ENCODE data around the gene SLC35F3. TPM values are rescaled to one million over a fixed set of nuclear protein-coding genes. Genes with fewer than 3 reads are reported as not detected.
"Not testable (repeated sequence)": the region's sequence is repeated elsewhere in the genome, so short reads cannot be mapped to it uniquely, and the experiment has no call there.

SLC35F3 gene
- total RNA-seq, 1 donor from 2014 or later = 8.7 TPM

DNA sequence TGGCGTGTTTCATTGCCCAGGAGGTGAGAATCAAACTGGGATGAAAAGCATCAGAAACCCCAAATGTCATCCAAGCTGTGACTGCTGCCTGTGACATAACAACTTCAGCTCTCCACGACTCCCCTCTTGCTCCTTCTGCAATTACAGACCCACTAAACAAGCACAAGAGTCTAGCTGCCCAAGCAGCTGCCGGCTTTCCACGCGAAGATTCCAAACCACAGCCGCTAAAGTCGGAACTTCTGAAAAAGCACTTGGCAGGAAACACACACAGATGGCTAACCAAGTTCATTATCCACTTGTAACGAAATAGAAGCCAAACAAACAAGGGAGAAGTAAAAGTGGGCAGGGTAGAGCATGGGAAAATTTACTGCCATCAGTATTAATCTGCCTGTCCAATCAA is 198.1 kb downstream of the SLC35F3 start:
- intact Hi-C loops (cut with micrococcal nuclease) = no loop called here

DNA sequence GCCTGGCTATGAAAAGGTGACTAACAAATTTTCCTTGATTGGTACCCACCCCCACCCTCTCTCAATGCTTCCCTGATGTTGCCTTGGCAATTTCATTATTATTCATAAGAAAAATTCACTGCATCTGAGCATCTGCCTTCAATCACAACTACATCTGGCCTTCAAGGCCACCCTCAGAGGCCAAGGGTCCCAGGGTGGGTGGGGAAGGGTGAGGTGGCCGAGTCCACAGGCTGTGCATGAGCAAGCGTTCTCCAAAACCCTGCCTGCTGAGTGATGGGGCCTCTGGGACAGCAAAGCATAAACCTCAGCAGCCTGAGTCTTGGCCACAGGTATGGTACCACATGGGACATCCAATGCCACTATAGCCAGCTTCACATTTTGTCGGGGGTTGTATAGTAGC is 198.7 kb downstream of the SLC35F3 start:
- intact Hi-C loops (cut with micrococcal nuclease) = no loop called here

DNA sequence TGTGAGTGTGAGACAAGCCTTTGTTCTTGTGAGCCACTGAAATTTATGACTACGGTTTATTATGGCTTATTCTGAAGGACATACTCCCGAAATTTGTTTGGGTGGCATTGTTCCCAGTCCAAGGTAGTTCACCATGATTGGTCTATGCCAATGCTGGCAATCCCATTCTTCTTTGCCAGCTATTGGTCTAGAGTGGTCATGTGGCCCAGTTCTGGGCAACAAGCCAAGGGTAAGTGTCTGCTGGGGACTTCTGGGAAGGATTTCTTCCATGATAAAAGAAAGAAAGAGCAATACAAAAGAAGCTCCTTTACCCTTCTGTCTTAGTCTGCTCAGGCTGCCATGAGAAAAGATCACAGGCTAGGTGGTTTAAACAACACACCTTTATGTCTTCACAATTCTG is 201.6 kb downstream of the SLC35F3 start:
- intact Hi-C loops (cut with micrococcal nuclease) = no loop called here

DNA sequence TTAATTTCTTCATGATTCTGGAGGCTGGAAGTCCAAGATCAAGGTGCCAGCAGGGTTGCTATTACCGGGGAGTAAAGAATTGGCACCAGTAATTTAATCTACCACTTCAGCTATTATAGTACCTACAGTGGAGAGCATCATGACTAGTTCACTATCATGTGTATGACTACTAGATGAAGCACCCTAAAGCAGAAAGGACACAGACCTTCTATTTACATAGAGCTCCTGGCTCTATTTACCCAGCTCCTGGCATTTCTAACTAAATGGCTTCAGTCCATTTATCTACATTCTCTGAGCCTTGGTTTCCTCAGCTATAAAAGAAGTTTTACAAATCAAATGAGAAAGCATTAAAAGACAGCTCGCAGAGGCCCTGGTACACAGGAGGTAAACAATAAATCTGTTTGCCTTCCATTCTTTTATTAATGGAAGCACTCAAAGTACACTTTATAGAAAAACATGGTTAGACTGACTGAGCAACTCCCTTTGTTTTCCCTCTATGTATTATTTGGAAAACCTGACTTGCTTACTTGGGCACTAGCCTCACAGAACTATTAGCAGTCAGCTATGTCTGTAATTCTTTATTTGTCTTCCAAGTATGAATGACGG is 203.0 kb downstream of the SLC35F3 start:
- intact Hi-C loops (cut with micrococcal nuclease) = no loop called here

DNA sequence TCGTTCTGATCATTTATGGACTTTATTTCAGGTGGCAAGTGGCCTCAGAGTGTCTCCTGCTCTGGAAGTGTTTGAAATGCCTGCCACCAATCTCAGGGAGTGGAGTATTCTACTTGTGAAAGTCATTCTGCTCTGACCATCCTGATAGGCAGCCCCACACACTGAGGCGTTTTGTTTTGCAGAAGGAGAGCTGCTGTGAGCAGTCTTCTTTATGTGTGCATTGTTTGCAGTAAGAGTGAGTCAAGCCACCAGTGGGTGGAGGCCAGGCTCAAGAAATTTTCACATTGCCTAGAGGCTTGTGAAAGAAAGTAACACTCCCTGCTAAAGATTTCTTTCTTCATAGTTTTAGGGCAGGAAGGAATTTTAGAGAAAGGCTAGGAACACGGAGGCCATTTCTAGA is 204.4 kb downstream of the SLC35F3 start:
- intact Hi-C loops (cut with micrococcal nuclease) = no loop called here

DNA sequence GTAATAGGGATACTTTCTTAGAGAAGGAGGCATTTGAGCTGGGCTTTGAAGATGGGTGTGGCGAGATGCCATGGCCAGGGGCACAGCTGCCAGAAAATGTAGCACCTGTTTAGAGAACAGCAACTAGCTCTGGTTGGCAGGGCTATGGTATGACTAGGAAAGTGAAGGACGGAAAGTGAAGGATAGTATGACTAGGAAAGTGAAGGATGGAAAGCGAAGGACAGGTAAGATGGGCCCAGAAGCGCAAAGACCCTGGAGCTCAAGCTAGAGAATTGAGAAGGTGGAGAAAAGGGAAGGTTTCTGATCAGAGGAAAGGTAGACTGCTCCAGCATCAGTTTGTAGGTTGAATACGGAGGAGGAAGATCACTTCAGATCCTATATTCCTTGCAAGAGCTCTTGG is 205.4 kb downstream of the SLC35F3 start:
- intact Hi-C loops (cut with micrococcal nuclease) = loop anchor here (5.0 kb wide), 1 partner anchor 367 kb away; the partner anchor contains the start of gene TARBP1

DNA sequence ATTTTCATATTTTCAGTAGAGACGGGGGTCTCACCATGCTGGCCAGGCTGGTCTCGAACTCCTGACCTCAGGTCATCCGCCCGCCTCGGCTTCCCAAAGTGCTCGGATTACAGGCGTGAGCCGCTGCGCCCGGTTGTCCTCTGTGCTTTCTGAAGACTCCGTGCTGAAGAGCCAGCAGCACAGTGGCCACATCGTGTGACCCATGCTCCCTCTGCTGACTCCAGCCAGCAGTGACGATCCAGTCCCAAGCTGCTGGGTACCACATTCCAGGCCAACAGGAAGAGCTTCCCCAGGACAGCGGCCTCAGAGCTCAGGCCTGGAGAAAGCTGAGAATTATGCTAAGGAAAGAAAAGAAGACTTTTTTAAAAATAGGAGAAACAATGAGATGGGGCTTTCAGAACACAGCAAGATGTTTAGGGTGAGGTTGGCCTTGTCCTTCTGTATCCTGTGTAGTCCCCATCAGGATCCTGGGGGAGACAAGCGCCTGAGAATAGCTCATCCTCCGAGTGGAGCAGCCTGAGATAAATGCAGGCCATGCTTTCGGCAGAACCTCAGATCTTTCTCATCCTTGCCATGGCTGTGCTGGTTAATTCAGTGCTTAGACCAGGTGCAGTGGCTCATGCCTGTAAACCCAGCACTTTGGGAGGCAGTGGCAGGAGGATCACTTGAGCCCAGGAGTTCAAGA is 207.1 kb downstream of the SLC35F3 start:
- intact Hi-C loops (cut with micrococcal nuclease) = loop anchor here (5.0 kb wide), 1 partner anchor 366 kb away; the partner anchor contains the start of gene TARBP1

DNA sequence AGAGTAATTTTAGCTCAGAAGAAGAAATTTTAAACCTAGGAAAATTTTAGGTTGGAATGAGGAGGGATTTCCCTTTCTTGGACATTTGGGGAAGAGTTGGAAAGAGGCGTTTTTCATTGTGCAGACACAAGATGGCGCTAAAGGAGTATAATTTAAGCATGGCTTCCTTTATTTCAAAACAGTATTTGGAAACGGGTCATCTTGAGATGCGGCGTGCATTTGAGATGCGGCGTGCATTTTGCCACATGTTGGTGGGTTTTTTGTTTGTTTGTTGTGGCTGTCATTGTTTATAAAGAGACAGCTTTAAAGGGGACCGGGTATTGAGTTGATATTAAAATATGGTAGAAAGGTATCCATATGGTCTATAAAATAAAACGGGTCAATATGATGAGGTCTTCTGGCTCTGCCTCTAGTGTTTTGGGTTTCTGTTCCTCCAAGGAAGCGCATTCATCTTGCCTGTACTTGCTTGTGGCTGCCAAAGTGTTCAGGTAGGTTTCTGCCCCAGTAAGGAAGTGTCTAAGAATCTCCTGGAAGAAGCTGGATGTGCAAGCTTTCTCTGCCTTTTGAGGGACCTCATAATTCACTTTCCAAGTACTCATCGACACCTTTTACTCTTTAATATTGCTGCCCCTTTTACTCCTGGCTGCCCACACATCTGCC is 210.3 kb downstream of the SLC35F3 start:
- intact Hi-C loops (cut with micrococcal nuclease) = loop anchor here (1.0 to 5.0 kb wide), 6 partner anchors 40 to 363 kb away; partner anchors contain the start of gene TARBP1

DNA sequence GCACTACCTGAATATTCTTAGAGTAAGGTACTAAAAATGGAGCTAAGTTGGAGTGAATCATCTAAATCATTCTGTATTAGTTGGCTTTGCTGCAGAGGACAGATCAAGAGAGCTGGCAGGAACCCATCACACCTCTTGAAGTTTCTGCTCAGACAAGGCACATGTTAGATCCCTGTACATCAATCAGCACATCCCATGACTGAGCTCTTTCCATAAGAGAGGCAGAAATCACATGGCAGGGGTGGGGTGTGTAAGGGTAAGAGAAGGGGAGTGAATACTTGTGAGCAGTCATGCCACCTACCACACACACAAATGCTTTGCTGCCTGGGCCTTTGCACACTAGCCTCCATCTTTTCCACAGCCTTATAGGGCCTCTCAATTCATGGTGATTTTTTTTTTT is 214.4 kb downstream of the SLC35F3 start:
- intact Hi-C loops (cut with micrococcal nuclease) = no loop called here

DNA sequence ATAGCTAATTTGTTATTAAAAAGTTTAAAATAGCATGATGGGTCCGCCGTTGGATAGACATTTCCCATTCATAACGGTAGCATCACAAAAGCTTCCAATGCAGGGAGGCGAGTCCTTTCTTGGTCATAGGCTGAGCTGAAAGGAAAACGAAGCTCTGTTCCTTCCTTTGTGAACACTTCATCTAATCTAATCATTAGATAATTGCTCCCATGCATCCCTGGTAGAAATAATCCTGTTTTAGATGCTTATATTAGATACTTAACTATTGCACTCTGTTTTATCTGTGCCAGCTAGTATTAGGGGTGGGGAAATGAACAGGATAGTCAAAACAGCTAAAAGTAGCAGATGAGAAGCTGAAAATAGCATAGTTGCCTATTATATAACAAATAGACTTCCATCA is 215.0 kb downstream of the SLC35F3 start:
- intact Hi-C loops (cut with micrococcal nuclease) = no loop called here

DNA sequence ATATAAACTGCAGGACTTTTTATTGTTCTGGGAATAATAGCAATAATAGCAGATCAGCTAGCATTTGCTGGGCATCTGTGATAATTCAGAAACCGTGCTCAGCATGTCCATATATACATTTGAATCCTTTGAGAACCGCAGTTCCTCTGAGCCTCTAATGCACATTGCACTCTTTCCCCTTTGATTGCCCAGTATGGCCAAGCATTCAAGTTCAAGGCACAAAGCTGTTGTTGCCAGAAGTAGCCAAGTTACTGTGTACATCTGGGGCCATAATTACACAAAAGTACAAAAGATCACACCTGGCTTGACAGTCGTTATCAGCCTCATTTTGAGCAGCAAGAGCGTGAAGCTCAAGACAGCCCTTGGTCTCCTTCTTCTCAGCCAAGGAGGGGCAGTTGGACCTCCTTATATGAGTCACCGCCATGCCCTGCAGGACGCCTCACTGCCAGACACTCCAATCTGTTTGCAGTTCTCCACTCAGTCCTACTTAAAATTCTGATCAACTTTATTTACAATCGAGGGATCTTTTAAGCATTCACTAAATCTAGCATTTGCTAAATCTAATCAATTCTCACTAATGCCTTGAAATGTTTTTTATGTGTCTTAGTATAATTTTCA is 216.0 kb downstream of the SLC35F3 start:
- intact Hi-C loops (cut with micrococcal nuclease) = no loop called here

DNA sequence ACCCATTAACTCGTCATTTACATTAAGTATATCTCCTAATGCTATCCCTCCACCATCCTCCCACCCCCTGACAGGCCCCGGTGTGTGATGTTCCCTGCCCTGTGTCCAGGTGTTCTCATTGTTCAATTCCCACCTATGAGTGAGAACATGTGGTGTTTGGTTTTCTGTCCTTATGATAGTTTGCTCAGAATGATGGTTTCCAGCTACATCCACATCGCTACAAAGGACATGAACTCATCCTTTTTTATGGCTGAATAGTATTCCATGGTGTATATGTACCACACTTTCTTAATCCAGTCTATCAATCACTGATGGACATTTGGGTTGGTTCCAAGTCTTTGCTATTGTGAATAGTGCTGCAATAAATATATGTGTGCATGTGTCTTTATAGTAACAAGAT is 217.2 kb downstream of the SLC35F3 start:
- intact Hi-C loops (cut with micrococcal nuclease) = not testable (repeated sequence)

DNA sequence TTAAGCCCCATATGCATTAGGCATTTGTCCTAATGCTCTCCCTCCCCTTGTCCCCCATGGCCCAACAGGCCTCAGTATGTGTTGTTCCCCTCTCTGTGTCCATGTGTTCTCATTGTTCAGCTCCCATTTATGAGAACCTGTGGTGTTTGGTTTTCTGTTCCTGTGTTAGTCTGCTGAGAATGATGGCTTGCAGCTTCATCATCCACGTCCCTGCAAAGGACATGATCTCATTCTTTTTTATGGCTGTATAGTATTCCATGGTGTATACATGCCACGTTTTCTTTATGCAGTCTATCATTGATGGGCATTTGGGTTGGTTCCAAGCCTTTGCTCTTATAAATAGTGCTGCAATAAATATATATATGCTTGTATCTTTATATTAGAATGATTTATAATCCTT is 218.1 kb downstream of the SLC35F3 start:
- intact Hi-C loops (cut with micrococcal nuclease) = not testable (repeated sequence)

DNA sequence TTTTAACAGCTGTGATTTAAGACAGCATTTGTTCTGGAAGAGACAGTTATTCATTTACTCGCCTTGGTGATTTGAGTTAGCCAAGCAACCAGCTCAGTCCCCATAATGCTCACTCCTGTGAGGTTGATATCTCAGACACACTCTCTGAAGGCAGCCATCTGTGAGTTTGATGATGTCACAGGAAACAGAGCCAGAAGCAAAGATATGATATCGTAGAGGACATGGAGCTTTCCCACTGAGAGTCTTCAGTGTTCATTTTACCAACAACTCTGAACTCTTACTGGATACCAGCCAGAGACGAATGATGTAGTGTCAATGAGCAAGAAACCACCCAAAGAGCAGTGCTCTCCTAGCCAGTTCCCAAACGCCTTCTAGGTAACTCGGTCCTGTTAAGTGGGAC is 219.4 kb downstream of the SLC35F3 start:
- intact Hi-C loops (cut with micrococcal nuclease) = no loop called here

DNA sequence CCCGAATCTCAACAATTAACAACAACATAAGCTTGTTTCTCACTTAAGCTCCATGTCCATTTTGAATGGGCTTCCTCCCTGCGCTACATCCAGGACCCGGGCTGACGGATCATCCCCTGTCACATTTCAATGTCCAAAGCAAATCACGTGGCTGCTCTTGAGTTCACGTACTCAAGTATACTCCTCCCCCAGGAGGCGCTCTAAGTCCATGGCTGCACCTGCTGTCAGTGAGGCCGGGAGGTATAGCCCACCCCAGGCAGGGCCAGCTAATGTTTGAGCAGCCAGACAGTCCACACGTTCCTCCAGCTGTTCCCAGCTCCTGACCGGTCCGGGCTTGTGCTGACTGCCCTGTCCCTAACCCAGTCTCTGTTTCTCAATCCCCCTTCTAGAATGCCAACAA is 220.8 kb downstream of the SLC35F3 start:
- intact Hi-C loops (cut with micrococcal nuclease) = loop anchor here (1.0 kb wide), 1 partner anchor 63 kb away; no protein-coding TSS in a partner anchor

DNA sequence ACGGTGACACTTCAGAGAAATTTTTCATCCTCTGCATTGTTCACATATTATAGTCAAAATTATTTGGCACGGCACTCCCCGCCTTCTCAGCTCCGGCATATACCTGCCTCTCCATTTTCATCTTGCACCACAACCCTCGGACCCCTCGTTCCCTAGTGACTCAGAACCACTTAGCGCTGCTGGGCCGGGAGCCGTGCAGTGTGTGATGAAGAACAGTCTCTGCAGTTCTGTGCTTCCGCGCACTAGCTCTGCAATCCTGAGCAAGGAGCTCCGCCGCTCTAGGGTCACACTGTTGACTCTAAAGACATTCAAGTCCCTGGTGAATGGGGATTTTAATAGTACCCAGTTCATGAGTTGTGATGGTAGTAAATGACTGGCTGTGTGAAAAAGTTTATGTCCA is 221.2 kb downstream of the SLC35F3 start:
- intact Hi-C loops (cut with micrococcal nuclease) = loop anchor here (1.0 kb wide), 1 partner anchor 63 kb away; no protein-coding TSS in a partner anchor

DNA sequence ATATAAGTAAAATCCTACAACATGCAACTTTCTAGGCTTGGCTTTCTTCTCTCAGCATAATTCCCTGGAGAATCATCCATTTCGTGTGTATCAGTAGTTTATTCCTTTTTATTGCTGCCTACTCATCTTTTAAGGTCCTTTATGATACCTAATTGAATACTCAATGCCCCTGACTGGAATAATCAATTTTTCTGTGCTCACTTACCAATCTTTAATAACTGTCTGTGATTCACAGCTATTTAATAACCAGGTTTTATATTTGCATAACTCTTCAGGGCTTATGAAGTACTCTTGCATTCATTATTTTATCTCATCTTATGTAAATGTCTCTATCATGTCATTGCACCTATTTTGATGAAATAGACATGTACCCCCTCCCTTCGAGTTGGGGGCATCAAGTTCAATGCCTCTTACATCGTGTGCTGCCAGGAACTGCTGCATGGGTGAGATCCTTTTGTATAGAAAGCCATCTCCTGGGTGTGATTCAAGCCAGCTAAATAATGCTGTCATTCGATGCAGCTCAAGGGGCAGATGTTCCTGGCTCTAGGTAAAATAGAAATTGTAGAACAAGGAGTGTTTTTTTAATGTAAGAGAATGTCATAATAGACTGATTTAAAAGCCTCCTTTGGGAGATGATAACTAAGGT is 222.7 kb downstream of the SLC35F3 start:
- intact Hi-C loops (cut with micrococcal nuclease) = no loop called here

DNA sequence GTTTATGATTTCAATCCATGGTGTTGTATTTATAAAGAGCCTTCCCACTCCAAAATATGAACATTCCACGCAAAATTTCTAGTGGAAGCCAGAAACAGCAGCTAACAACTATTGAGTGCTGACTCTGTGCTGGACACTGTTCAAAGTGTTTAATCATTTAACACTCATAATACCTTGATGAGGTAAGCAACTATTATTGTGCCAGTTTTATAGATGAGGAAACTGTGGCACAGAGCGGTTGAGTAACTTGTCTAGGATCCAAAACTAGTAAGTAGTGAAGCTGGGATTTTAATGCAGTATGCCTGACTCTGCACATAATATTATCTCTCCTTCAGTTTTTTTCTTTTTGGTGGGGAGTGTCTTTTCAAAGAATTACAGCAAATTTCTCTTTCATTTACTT is 228.3 kb downstream of the SLC35F3 start:
- intact Hi-C loops (cut with micrococcal nuclease) = no loop called here

DNA sequence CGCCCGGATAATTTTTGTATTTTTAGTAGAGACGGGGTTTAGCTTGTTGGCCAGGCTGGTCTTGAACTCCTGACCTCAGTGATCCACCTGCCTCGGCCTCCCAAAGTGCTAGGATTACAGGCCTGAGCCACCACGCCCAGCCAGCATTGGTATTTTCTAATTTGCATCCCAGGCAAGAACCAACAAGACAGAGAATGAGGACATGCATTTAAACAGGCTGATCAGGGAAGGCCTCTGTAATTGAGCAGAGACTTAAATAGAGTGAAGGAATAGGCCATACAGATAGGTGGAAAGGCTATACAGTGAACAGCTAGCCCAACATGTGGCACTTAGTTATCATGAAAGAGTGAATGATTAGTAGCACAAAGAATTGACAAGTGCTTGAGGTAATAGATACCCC is 230.4 kb downstream of the SLC35F3 start:
- intact Hi-C loops (cut with micrococcal nuclease) = no loop called here

DNA sequence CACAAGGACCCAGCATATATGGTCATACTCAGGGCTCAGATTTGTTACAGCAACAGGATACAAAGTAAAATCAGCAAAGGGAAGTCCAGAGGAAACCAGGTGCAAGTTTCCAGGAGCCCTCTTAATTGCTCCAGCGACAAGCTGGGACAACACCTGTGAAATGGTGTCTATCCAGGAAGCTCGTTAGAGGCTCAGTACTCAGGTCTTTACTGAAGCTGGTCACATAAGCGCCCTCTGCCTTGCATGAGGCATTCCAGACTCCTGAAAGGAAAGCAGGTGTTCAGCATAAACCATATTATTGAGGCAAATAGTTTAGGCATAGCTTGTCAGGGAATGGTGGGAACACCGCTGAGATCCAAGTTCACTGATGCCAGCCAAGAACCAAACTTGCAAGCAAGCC is 231.0 kb downstream of the SLC35F3 start:
- intact Hi-C loops (cut with micrococcal nuclease) = no loop called here

DNA sequence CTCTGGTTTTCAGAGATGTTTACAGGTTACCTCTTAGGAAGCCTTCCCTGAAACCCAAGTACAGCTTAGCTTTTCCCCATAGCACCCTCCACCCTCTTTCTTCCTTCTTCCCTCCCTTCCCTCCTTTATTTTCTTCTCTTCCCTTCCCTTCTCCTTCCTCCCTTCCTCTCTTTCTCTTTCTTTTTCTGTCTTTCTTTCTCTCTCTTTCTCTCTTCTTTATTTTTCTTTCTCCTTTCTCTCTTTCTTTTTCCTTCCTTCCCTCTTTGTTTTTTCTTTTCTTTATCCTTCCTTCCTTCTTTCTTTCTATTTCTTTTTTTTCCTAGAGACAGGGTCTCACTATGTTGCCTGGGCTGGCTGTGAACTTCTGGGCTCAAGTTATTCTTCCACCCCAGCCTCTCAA is 231.6 kb downstream of the SLC35F3 start:
- intact Hi-C loops (cut with micrococcal nuclease) = no loop called here

DNA sequence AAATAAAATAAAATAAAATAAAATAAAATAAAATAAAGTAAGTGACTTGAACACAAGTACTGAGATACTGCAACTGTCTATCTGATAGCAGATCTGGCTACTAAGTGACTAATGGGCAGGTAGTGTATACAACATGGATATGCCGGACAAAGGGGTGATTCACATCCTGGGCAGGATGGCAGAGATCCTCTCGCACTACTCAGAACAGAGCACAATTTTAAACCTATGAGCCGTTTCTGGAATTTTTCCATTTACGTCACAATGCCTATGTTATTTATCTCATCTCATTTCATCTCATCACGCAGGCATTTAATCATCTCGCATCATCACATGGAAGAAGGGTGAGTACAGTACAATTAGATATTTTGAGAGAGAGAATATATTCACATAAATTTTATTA is 235.5 kb downstream of the SLC35F3 start:
- intact Hi-C loops (cut with micrococcal nuclease) = no loop called here

Measured in T-helper 1 cell treated with Interleukin-12 subunit alpha and Interleukin-12 subunit beta and Interleukin-4 antibody, amounts not matched to agents 30 ng/mL and 1 ng/mL, for 36 hours (primary cell).